K562 (cell line): ENCODE results near the gene DNASE1L3. TPM values are rescaled to one million over a fixed set of nuclear protein-coding genes. Genes with fewer than 3 reads are reported as not detected.
A peak's percentile ranks its signal among the peaks of the same experiment; 100 is the strongest.

Source experiments
- BRD9 ChIP-seq: fragments of 450-650 bp; IDR thresholded peaks from 2 replicates; pipeline ENCODE4 v1.6.1; 2018; ENCODE audit warnings: low read depth; ENCODE audit not compliant: partially characterized antibody
- CTBP1 ChIP-seq: fragments of 450-650 bp; IDR thresholded peaks from 2 replicates; pipeline ENCODE4 v1.6.1; 2016; ENCODE audit warnings: borderline replicate concordance
- DACH1 ChIP-seq: fragments of 450-650 bp; IDR thresholded peaks from 2 replicates; pipeline ENCODE4 v1.6.1; 2018; ENCODE audit not compliant: partially characterized antibody
- FUS ChIP-seq: fragments of 200-400 bp; formaldehyde crosslinking; optimal IDR thresholded peaks from 2 replicates; pipeline ENCODE3; 2017; ENCODE audit warnings: low read depth, low read length
- HDAC1 ChIP-seq, 2 experiments: fragments of 450-650 bp; IDR thresholded peaks; 2 replicates each; pipeline ENCODE4 v1.6.1; 2016 to 2017; ENCODE audit warnings: inconsistent platforms in 1 of 2, mild to moderate bottlenecking in 1 of 2, moderate library complexity in 1 of 2
- MECOM ChIP-seq: fragments of 250-450 bp; sonication (Bioruptor Pico); IDR thresholded peaks from 2 replicates; pipeline ENCODE4 v1.8.0; 2022; ENCODE audit warnings: inconsistent platforms
- NR2C2 ChIP-seq, 2 experiments: fragments of 200-800 bp in 1 of 2; sonication (Bioruptor generic) in 1 of 2; sonication (generic) in 1 of 2; formaldehyde crosslinking in 1 of 2; IDR thresholded peaks; 2 replicates each; pipeline versions ENCODE4 v1.6.1 to v1.8.0; 2016 to 2022; ENCODE audit warnings: mild to moderate bottlenecking in 1 of 2, missing compliant biosample characterization in 1 of 2, missing genetic modification characterization in 1 of 2, missing genetic modification reagents in 1 of 2
- PHF8 ChIP-seq: fragments of 200-600 bp; sonication (generic); IDR thresholded peaks from 2 replicates; pipeline ENCODE4 v1.6.1; 2012; ENCODE audit warnings: mixed run types, mild to moderate bottlenecking, inconsistent platforms, low read length, moderate library complexity, borderline replicate concordance
- RBFOX2 ChIP-seq: fragments of 200-400 bp; formaldehyde crosslinking; IDR thresholded peaks from 2 replicates; pipeline ENCODE4 v1.6.1; 2017; ENCODE audit warnings: low read depth, mild to moderate bottlenecking, low read length, moderate library complexity
- ZBTB8A ChIP-seq: fragments of 450-650 bp; IDR thresholded peaks from 2 replicates; pipeline ENCODE4 v1.6.1; 2018; ENCODE audit warnings: mild to moderate bottlenecking, moderate library complexity; ENCODE audit not compliant: partially characterized antibody
- ZNF431 ChIP-seq: sonication (generic); formaldehyde crosslinking; IDR thresholded peaks from 2 replicates; pipeline ENCODE4 v1.8.0; 2022; ENCODE audit warnings: mild to moderate bottlenecking, missing genetic modification reagents
- polyA plus RNA-seq, 8 experiments: library from polyadenylated mRNA; depleted of rRNA in 4 of 8; stranded (reverse) in 5 of 8; unstranded in 3 of 8; fragments of >200 nt; fragmentation: Nextera tagmentation in 2 of 8; fragmentation: Illumina TruSeq in 1 of 8; extraction: Ambion mirVana in 2 of 8; extraction: Trizol in 1 of 8; gene quantifications; 2 replicates each; pipeline versions ENCODE4 v1.2.1 to v1.2.3, GENCODE V29; 2011 to 2014; ENCODE audit warnings: inconsistent platforms in 1 of 8, missing spikeins in 1 of 8
- total RNA-seq, 7 experiments: library from RNA; depleted of rRNA in 6 of 7; stranded (reverse); fragments of >200 nt in 6 of 7; fragmentation: Illumina TruSeq in 2 of 7; extraction: Trizol in 2 of 7; gene quantifications; 2 replicates each; pipeline versions ENCODE4 v1.2.1 to v1.2.3, GENCODE V29; 2011 to 2021; ENCODE audit warnings: low replicate concordance in 1 of 7
- TF ChIP-seq, protein P1 (sequence below), 3 experiments: fragments of 200-800 bp in 1 of 3; sonication (Bioruptor generic) in 1 of 3; sonication (generic) in 1 of 3; formaldehyde crosslinking in 1 of 3; IDR thresholded peaks; 2 replicates each; pipeline versions ENCODE4 v1.6.1 to v1.8.0; 2016 to 2022; ENCODE audit warnings: mild to moderate bottlenecking in 2 of 3, missing compliant biosample characterization in 2 of 3, missing genetic modification characterization in 2 of 3, missing genetic modification reagents in 1 of 3
- TF ChIP-seq, protein P2 (sequence below): fragments of 450-650 bp; IDR thresholded peaks from 2 replicates; pipeline ENCODE4 v1.6.1; 2016; ENCODE audit warnings: mild to moderate bottlenecking
- TF ChIP-seq, protein P3 (sequence below), 2 experiments: fragments of 450-650 bp; conservative IDR thresholded peaks; 2 replicates each; pipeline ENCODE4 v1.6.1; 2017; ENCODE audit warnings: mild to moderate bottlenecking in 2 of 2, moderate library complexity in 2 of 2
- TF ChIP-seq, protein P4 (sequence below): sonication (generic); formaldehyde crosslinking; IDR thresholded peaks from 2 replicates; pipeline ENCODE4 v1.8.0; 2022; ENCODE audit warnings: missing genetic modification reagents, mild to moderate bottlenecking, moderate library complexity, borderline replicate concordance
- TF ChIP-seq, protein P5 (sequence below), 3 experiments: IDR thresholded peaks in 2 of 3; conservative IDR thresholded peaks in 1 of 3; 2 replicates each; pipeline ENCODE4 v1.5.1; 2011 to 2012; ENCODE audit warnings: low read length in 3 of 3, mild to moderate bottlenecking in 3 of 3, control low read depth in 2 of 3, improper control_type of control experiment in 1 of 3, inconsistent platforms in 1 of 3, low read depth in 1 of 3, mixed read lengths in 1 of 3, moderate library complexity in 1 of 3; ENCODE audit not compliant: insufficient read depth in 2 of 3

The DNASE1L3 gene
- total and polyA plus RNA-seq, 9 of the 15 experiments (the other 6 are each of a cell fraction or from before 2014, with no cell fraction given): 0.06 TPM; not detected in 8

DNA sequence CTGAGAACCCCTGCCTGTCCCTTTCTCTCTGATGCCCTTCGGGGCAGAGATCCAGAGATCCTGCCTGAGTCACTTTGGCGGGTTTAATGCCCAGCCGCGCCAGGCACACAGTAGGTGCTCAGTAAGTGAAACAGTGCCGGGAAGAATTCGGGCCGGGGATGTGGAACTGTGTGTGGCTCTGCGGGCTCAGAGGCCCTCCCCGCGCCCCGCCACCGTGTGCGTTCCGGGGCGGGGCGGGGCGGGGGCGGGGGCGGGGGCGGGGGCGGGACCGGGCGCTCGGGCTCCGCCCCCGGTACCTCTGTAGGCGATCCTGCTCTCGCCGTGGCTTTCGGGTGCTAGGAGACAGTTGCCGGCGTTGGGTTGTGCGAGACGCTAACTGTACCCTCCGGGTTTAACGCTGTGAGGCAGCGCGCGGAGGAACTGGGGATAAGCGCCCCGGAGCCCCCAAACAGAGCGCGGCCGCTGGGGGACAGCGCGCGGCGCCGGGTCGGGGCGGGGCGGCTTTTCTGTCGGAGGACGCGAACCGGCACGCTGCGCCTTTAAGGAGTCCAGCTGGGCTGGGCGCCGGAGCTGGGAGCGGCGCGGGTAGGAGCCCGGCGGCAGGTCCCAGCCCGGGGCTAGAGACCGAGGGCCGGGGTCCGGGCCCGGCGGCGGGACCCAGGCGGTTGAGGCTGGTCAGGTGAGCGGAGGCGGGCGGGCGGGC, 26.6 kb upstream of the DNASE1L3 start, which contains the start of gene ABHD6 (continued):
- TF ChIP-seq, protein P1, sequence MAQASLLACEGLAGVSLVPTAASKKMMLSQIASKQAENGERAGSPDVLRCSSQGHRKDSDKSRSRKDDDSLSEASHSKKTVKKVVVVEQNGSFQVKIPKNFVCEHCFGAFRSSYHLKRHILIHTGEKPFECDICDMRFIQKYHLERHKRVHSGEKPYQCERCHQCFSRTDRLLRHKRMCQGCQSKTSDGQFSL (CRISPR knock-in tag; IDR thresholded peaks at IDR 0.05): 0 out of 2 replicates have a peak, but pooled peaks have one; percentile 26
- TF ChIP-seq, protein P1 (tag; IDR thresholded peaks at IDR 0.05): peak in 1 of 2 experiments; percentile 79; a peak in 2 of 4 replicates
- TF ChIP-seq NR2C2 (CRISPR knock-in tag; IDR thresholded peaks at IDR 0.05) (no peak), NR2C2 (tag; IDR thresholded peaks at IDR 0.05) (peak; percentile 54), RBFOX2 (peak; percentile 58), HDAC1 (IDR thresholded peaks at IDR 0.05) (0 out of 4 replicates have a peak, but pooled peaks of 1 of the 2 experiments have one; percentile 21), DACH1 (no peak), PHF8 (peak; percentile 44; the same call in 1 of the 2 replicates), ZBTB8A (no peak), CTBP1 (peak; percentile 43), ZNF431 (CRISPR knock-in tag) (no peak), FUS (peak; percentile 32), MECOM (CRISPR knock-in tag) (no peak), BRD9 (no peak)
- TF ChIP-seq, protein P2, sequence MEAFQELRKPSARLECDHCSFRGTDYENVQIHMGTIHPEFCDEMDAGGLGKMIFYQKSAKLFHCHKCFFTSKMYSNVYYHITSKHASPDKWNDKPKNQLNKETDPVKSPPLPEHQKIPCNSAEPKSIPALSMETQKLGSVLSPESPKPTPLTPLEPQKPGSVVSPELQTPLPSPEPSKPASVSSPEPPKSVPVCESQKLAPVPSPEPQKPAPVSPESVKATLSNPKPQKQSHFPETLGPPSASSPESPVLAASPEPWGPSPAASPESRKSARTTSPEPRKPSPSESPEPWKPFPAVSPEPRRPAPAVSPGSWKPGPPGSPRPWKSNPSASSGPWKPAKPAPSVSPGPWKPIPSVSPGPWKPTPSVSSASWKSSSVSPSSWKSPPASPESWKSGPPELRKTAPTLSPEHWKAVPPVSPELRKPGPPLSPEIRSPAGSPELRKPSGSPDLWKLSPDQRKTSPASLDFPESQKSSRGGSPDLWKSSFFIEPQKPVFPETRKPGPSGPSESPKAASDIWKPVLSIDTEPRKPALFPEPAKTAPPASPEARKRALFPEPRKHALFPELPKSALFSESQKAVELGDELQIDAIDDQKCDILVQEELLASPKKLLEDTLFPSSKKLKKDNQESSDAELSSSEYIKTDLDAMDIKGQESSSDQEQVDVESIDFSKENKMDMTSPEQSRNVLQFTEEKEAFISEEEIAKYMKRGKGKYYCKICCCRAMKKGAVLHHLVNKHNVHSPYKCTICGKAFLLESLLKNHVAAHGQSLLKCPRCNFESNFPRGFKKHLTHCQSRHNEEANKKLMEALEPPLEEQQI: no peak
- TF ChIP-seq, protein P3, sequence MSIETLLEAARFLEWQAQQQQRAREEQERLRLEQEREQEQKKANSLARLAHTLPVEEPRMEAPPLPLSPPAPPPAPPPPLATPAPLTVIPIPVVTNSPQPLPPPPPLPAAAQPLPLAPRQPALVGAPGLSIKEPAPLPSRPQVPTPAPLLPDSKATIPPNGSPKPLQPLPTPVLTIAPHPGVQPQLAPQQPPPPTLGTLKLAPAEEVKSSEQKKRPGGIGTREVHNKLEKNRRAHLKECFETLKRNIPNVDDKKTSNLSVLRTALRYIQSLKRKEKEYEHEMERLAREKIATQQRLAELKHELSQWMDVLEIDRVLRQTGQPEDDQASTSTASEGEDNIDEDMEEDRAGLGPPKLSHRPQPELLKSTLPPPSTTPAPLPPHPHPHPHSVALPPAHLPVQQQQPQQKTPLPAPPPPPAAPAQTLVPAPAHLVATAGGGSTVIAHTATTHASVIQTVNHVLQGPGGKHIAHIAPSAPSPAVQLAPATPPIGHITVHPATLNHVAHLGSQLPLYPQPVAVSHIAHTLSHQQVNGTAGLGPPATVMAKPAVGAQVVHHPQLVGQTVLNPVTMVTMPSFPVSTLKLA (conservative IDR thresholded peaks at IDR 0.05): 0 out of 4 replicates have a peak, but pooled peaks of 1 of the 2 experiments have one; percentile 45
- TF ChIP-seq, protein P4, sequence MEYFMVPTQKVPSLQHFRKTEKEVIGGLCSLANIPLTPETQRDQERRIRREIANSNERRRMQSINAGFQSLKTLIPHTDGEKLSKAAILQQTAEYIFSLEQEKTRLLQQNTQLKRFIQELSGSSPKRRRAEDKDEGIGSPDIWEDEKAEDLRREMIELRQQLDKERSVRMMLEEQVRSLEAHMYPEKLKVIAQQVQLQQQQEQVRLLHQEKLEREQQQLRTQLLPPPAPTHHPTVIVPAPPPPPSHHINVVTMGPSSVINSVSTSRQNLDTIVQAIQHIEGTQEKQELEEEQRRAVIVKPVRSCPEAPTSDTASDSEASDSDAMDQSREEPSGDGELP (CRISPR knock-in tag): 0 out of 2 replicates have a peak, but pooled peaks have one; percentile 22
- TF ChIP-seq, protein P5, sequence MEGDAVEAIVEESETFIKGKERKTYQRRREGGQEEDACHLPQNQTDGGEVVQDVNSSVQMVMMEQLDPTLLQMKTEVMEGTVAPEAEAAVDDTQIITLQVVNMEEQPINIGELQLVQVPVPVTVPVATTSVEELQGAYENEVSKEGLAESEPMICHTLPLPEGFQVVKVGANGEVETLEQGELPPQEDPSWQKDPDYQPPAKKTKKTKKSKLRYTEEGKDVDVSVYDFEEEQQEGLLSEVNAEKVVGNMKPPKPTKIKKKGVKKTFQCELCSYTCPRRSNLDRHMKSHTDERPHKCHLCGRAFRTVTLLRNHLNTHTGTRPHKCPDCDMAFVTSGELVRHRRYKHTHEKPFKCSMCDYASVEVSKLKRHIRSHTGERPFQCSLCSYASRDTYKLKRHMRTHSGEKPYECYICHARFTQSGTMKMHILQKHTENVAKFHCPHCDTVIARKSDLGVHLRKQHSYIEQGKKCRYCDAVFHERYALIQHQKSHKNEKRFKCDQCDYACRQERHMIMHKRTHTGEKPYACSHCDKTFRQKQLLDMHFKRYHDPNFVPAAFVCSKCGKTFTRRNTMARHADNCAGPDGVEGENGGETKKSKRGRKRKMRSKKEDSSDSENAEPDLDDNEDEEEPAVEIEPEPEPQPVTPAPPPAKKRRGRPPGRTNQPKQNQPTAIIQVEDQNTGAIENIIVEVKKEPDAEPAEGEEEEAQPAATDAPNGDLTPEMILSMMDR (IDR thresholded peaks at IDR 0.05 in 2 of 3, conservative IDR thresholded peaks at IDR 0.05 in 1 of 3; ENCODE audit: insufficient read depth in 2 of 3, low read depth in 1 of 3, low read length in 3 of 3): peak; percentile 23 to 42 (median 38); a peak in 4 of 6 replicates
